H9 (cell line): ENCODE results near the gene PPP1R13B. TPM values are rescaled to one million over a fixed set of nuclear protein-coding genes. Genes with fewer than 3 reads are reported as not detected.

ENCODE experiments used
- DNase-seq: peaks from one replicate; pipeline ENCODE4 v3.0.0-alpha.2; 2017
- H2AFZ ChIP-seq: one replicate; pipeline ENCODE4 v1.6.1; 2013; ENCODE audit warnings: mild to moderate bottlenecking, low read length, control low read depth, moderate library complexity
- H2AK5ac ChIP-seq: 2 replicates; pipeline ENCODE4 v1.6.1; 2013; ENCODE audit warnings: low read length, control low read depth, mixed read lengths; ENCODE audit not compliant: insufficient read length
- H2BK120ac ChIP-seq: one replicate; pipeline ENCODE4 v1.6.1; 2013; ENCODE audit warnings: low read depth, mild to moderate bottlenecking, low read length, control low read depth, inconsistent platforms; ENCODE audit not compliant: poor library complexity, severe bottlenecking
- H2BK12ac ChIP-seq: 2 replicates; pipeline ENCODE4 v1.6.1; 2013; ENCODE audit warnings: low read length, control low read depth, mixed read lengths, low read depth; ENCODE audit not compliant: insufficient read length
- H2BK15ac ChIP-seq: 2 replicates; pipeline ENCODE4 v1.6.1; 2013; ENCODE audit warnings: low read depth, low read length, control low read depth
- H2BK20ac ChIP-seq: one replicate; pipeline ENCODE4 v1.6.1; 2013; ENCODE audit warnings: low read depth, mild to moderate bottlenecking, low read length, control low read depth, inconsistent platforms; ENCODE audit not compliant: poor library complexity, severe bottlenecking
- H2BK5ac ChIP-seq: 2 replicates; pipeline ENCODE4 v1.6.1; 2013; ENCODE audit warnings: low read length, control low read depth, mixed read lengths; ENCODE audit not compliant: insufficient read length
- H3K14ac ChIP-seq: 2 replicates; pipeline ENCODE4 v1.6.1; 2013; ENCODE audit warnings: low read length, control low read depth; ENCODE audit not compliant: insufficient read depth
- H3K18ac ChIP-seq: 2 replicates; pipeline ENCODE4 v1.6.1; 2013; ENCODE audit warnings: low read depth, mild to moderate bottlenecking, mixed read lengths, low read length, control low read depth; ENCODE audit not compliant: insufficient read length
- H3K23ac ChIP-seq: 2 replicates; pipeline ENCODE4 v1.6.1; 2013; ENCODE audit warnings: low read length, control low read depth, mixed read lengths, low read depth; ENCODE audit not compliant: insufficient read length
- H3K23me2 ChIP-seq: 2 replicates; pipeline ENCODE4 v1.6.1; 2013; ENCODE audit warnings: low read depth, mild to moderate bottlenecking, mixed read lengths, low read length, control low read depth; ENCODE audit not compliant: insufficient read length, poor library complexity, severe bottlenecking
- H3K27ac ChIP-seq: 2 replicates; pipeline ENCODE4 v1.5.1; 2013; ENCODE audit warnings: low read length, control low read depth, mixed read lengths, low read depth; ENCODE audit not compliant: insufficient read length
- H3K27me3 ChIP-seq: 2 replicates; pipeline ENCODE4 v1.6.1; 2013; ENCODE audit warnings: low read length, control low read depth, inconsistent platforms; ENCODE audit not compliant: insufficient read depth
- H3K4ac ChIP-seq: 2 replicates; pipeline ENCODE4 v1.6.1; 2013; ENCODE audit warnings: low read depth, mild to moderate bottlenecking, control low read depth, inconsistent platforms, low read length, moderate library complexity
- H3K4me1 ChIP-seq: 2 replicates; pipeline ENCODE4 v1.6.1; 2013; ENCODE audit warnings: low read length, control low read depth, inconsistent platforms; ENCODE audit not compliant: insufficient read depth
- H3K4me2 ChIP-seq: 2 replicates; pipeline ENCODE4 v1.6.1; 2013; ENCODE audit warnings: low read length, control low read depth, mixed read lengths; ENCODE audit not compliant: insufficient read length, insufficient read depth
- H3K56ac ChIP-seq: 2 replicates; pipeline ENCODE4 v1.6.1; 2013; ENCODE audit warnings: low read depth, mild to moderate bottlenecking, mixed read lengths, low read length, control low read depth; ENCODE audit not compliant: insufficient read length
- H3K79me1 ChIP-seq: 2 replicates; pipeline ENCODE4 v1.6.1; 2013; ENCODE audit warnings: low read depth, mild to moderate bottlenecking, moderate library complexity, low read length, control low read depth, inconsistent platforms; ENCODE audit not compliant: insufficient read depth, poor library complexity, severe bottlenecking
- H3K79me2 ChIP-seq: 2 replicates; pipeline ENCODE4 v1.6.1; 2013; ENCODE audit warnings: low read length, control low read depth, inconsistent platforms; ENCODE audit not compliant: insufficient read depth
- H3K9ac ChIP-seq: 2 replicates; pipeline ENCODE4 v1.6.1; 2013; ENCODE audit warnings: low read length, control low read depth, mixed read lengths; ENCODE audit not compliant: insufficient read length; ENCODE audit errors: extremely low read depth
- H3K9me3 ChIP-seq: one replicate; pipeline ENCODE4 v1.6.1; 2013; ENCODE audit warnings: low read depth, low read length, inconsistent platforms; ENCODE audit not compliant: control insufficient read depth
- H3T11ph ChIP-seq: one replicate; pipeline ENCODE4 v1.6.1; 2013; ENCODE audit warnings: mild to moderate bottlenecking, low read length, control low read depth, inconsistent platforms
- H4K20me1 ChIP-seq: one replicate; pipeline ENCODE4 v1.6.1; 2013; ENCODE audit not compliant: control insufficient read depth, insufficient read length, insufficient read depth
- H4K5ac ChIP-seq: 2 replicates; pipeline ENCODE4 v1.6.1; 2013; ENCODE audit warnings: low read depth, mild to moderate bottlenecking, mixed read lengths, low read length, control low read depth; ENCODE audit not compliant: insufficient read length
- H4K8ac ChIP-seq: replicated peaks from 2 replicates; pipeline ENCODE4 v1.6.1; 2013; ENCODE audit warnings: low read length, control low read depth, mixed read lengths, low read depth; ENCODE audit not compliant: insufficient read length
- H4K91ac ChIP-seq: 2 replicates; pipeline ENCODE4 v1.6.1; 2013; ENCODE audit warnings: low read depth, mild to moderate bottlenecking, moderate library complexity, mixed read lengths, low read length, control low read depth; ENCODE audit not compliant: insufficient read length
- H3K27ac Mint-ChIP-seq, 3 experiments: 2 replicates in 2 of 3; 3 replicates in 1 of 3; pipeline ENCODE4 v1.8.0; 2020 to 2021; ENCODE audit warnings: mixed read lengths in 3 of 3, mild to moderate bottlenecking in 1 of 3, moderate library complexity in 1 of 3
- H3K27me3 Mint-ChIP-seq: 2 replicates; pipeline ENCODE4 v1.8.0; 2021; ENCODE audit warnings: low read depth, mild to moderate bottlenecking, moderate library complexity, mixed read lengths
- H3K36me3 Mint-ChIP-seq, 3 experiments: 2 replicates in 2 of 3; 3 replicates in 1 of 3; pipeline ENCODE4 v1.8.0; 2020 to 2021; ENCODE audit warnings: low read depth in 3 of 3, mixed read lengths in 3 of 3; ENCODE audit not compliant: insufficient read depth in 1 of 3
- H3K4me1 Mint-ChIP-seq, 2 experiments: 2 replicates each; pipeline ENCODE4 v1.8.0; 2020; ENCODE audit warnings: mixed read lengths in 2 of 2
- H3K4me3 Mint-ChIP-seq, 2 experiments: 2 replicates in 1 of 2; 3 replicates in 1 of 2; pipeline ENCODE4 v1.8.0; 2020 to 2021; ENCODE audit warnings: mild to moderate bottlenecking in 2 of 2, mixed read lengths in 2 of 2, moderate library complexity in 1 of 2
- H3K9me3 Mint-ChIP-seq, 2 experiments: 2 replicates in 1 of 2; 3 replicates in 1 of 2; pipeline ENCODE4 v1.8.0; 2020; ENCODE audit warnings: mild to moderate bottlenecking in 2 of 2, mixed read lengths in 2 of 2, moderate library complexity in 1 of 2
- CTCF ChIP-seq: fragments of 200-600 bp; sonication (generic); conservative IDR thresholded peaks from 3 replicates; pipeline ENCODE4 v1.8.0; 2021; ENCODE audit warnings: antibody characterized with exemption, mild to moderate bottlenecking
- WGBS: extraction: QIAGEN DNeasy Blood & Tissue Kit; methylation state at CpG from one replicate; pipeline ENCODE4 v1.1.7; 2013; ENCODE audit warnings: missing lambda C conversion rate, low lambda C conversion rate, mixed read lengths; ENCODE audit not compliant: insufficient read length; ENCODE audit errors: extremely low coverage; 5-methylcytosine and 5-hydroxymethylcytosine counted together
- total RNA-seq: library from RNA; stranded (reverse); gene quantifications from 2 replicates; pipeline ENCODE4 v1.2.1, GENCODE V29; 2021

The PPP1R13B gene
- total RNA-seq, 1 experiment from 2014 or later, result 6.0 TPM

GRCh38 chr14:103868242-103868897, 21.0 kb upstream of the PPP1R13B start:
- no peak for DNase-seq
- H4K20me1 ChIP-seq, result no peaks in the 10 kb centered on the region
- H3K23ac ChIP-seq, result no peak overlapping the region
- no peaks in the 10 kb centered on the region for H3K4me1 ChIP-seq
- no peak for TF ChIP-seq CTCF
- H3K4ac ChIP-seq, result no peak overlapping the region
- H3K79me2 ChIP-seq, result no peaks in the 10 kb centered on the region
- Mint-ChIP-seq H3K27me3 (peaks cover 4% of the 10 kb centered on the region), H3K9me3 (no peaks in the 10 kb centered on the region), H3K27ac (no peak overlapping the region; a peak in 2 of 7 replicates), H3K4me3 (no peak overlapping the region), H3K4me1 (peaks cover 12 to 18% of the 10 kb centered on the region in 2 experiments), H3K36me3 (no peaks in the 10 kb centered on the region)
- no peaks in the 10 kb centered on the region for H3K79me1 ChIP-seq
- no peak overlapping the region for H2AFZ ChIP-seq
- H3K23me2 ChIP-seq, result no peaks in the 10 kb centered on the region
- H2BK5ac ChIP-seq, result no peak overlapping the region
- H3T11ph ChIP-seq, result no peak overlapping the region
- H4K91ac ChIP-seq, result no peak overlapping the region
- H4K8ac ChIP-seq, result no peak overlapping the region
- no peak overlapping the region for H3K14ac ChIP-seq
- no CpG with 5 or more reads among the region's 10 CpGs for WGBS
- H2BK15ac ChIP-seq, result no peak overlapping the region
- H3K18ac ChIP-seq, result no peak overlapping the region
- H2BK12ac ChIP-seq, result no peak overlapping the region
- H3K56ac ChIP-seq, result no peak overlapping the region
- no peak overlapping the region for H3K9ac ChIP-seq
- no peaks in the 10 kb centered on the region for H3K27me3 ChIP-seq
- no peak overlapping the region for H3K27ac ChIP-seq
- H2AK5ac ChIP-seq, result no peak overlapping the region
- no peak overlapping the region for H2BK120ac ChIP-seq
- H3K9me3 ChIP-seq, result no peaks in the 10 kb centered on the region
- H4K5ac ChIP-seq, result no peak overlapping the region
- no peak overlapping the region for H2BK20ac ChIP-seq
- no peak overlapping the region for H3K4me2 ChIP-seq
